ENCODE results near the gene SLC35A4. TPM values are rescaled to one million over a fixed set of nuclear protein-coding genes. Genes with fewer than 3 reads are reported as not detected.

SLC35A4 gene
- total RNA-seq, 2 experiments from 2014 or later: 72.9 to 73.6 TPM

GRCh38 chr5:140553657-140554056, 11.0 kb upstream of the SLC35A4 start:
- TF ChIP-seq, protein P1, sequence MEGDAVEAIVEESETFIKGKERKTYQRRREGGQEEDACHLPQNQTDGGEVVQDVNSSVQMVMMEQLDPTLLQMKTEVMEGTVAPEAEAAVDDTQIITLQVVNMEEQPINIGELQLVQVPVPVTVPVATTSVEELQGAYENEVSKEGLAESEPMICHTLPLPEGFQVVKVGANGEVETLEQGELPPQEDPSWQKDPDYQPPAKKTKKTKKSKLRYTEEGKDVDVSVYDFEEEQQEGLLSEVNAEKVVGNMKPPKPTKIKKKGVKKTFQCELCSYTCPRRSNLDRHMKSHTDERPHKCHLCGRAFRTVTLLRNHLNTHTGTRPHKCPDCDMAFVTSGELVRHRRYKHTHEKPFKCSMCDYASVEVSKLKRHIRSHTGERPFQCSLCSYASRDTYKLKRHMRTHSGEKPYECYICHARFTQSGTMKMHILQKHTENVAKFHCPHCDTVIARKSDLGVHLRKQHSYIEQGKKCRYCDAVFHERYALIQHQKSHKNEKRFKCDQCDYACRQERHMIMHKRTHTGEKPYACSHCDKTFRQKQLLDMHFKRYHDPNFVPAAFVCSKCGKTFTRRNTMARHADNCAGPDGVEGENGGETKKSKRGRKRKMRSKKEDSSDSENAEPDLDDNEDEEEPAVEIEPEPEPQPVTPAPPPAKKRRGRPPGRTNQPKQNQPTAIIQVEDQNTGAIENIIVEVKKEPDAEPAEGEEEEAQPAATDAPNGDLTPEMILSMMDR (IDR thresholded peaks at IDR 0.05): no peak
- Mint-ChIP-seq H3K36me3 (ENCODE audit: low read depth) (peaks cover 65% of the 10 kb centered on the region), H3K4me1 (ENCODE audit: low read depth) (peaks cover 72% of the 10 kb centered on the region), H3K4me3 (peak overlapping the region; percentile 81), H3K27ac (peak overlapping the region; percentile 89), H3K27me3 (no peaks in the 10 kb centered on the region), H3K9me3 (no peaks in the 10 kb centered on the region)
- CTCF ChIA-PET: interaction anchor here (1.4 to 1.5 kb wide), 2 partner anchors 10 to 190 kb away, joined by 3 read pairs; no protein-coding TSS in a partner anchor
- POLR2A ChIA-PET: interaction anchor here (0.6 to 1.1 kb wide), 3 partner anchors 9 to 142 kb away, joined by 3 to 4 read pairs (median 4); no protein-coding TSS in a partner anchor
- intact Hi-C loops (cut with micrococcal nuclease): no loop called here
- no peak for DNase-seq
- ATAC-seq: peak; percentile 21

- no peak for ATAC-seq
- no peaks in the 10 kb centered on the region for H3K27me3 Mint-ChIP-seq
- H3K27ac Mint-ChIP-seq: peak overlapping the region; percentile 89
- no peak for DNase-seq
- intact Hi-C loops (cut with micrococcal nuclease): no loop called here
- TF ChIP-seq, protein P1 (IDR thresholded peaks at IDR 0.05): no peak
- CTCF ChIA-PET: no interaction called here
- H3K4me1 Mint-ChIP-seq (ENCODE audit: low read depth): peaks cover 64% of the 10 kb centered on the region
- no peaks in the 10 kb centered on the region for H3K9me3 Mint-ChIP-seq
- peak overlapping the region; percentile 81 for H3K4me3 Mint-ChIP-seq
- H3K36me3 Mint-ChIP-seq (ENCODE audit: low read depth): peaks cover 57% of the 10 kb centered on the region
- POLR2A ChIA-PET: interaction anchor here (0.8 to 1.1 kb wide), 3 partner anchors 10 to 85 kb away, joined by 3 to 6 read pairs (median 3); partner anchors contain the start of genes APBB3 and TMCO6
These were observed 10.2 kb upstream of the SLC35A4 start for GRCh38 chr5:140554454-140554853.

- no peaks in the 10 kb centered on the region for H3K9me3 Mint-ChIP-seq
These were observed 8.8 kb upstream of the SLC35A4 start for GRCh38 chr5:140555747-140556312.

GRCh38 chr5:140556438-140556837, 8.2 kb upstream of the SLC35A4 start:
- TF ChIP-seq, protein P1 (IDR thresholded peaks at IDR 0.05): no peak
- H3K27ac Mint-ChIP-seq: peak overlapping the region; percentile 89
- DNase-seq (no peak), ATAC-seq (no peak)
- peak overlapping the region; percentile 81 for H3K4me3 Mint-ChIP-seq
- peaks cover 41% of the 10 kb centered on the region for H3K36me3 Mint-ChIP-seq (ENCODE audit: low read depth)
- no peaks in the 10 kb centered on the region for H3K27me3 Mint-ChIP-seq
- intact Hi-C loops (cut with micrococcal nuclease): loop anchor here (5.0 kb wide), 1 partner anchor 76 kb away; the partner anchor contains the start of gene CD14
- peaks cover 47% of the 10 kb centered on the region for H3K4me1 Mint-ChIP-seq (ENCODE audit: low read depth)
- H3K9me3 Mint-ChIP-seq: no peaks in the 10 kb centered on the region
- CTCF ChIA-PET: interaction anchor here (1.1 to 2.4 kb wide), 3 partner anchors 9 to 204 kb away, joined by 3 to 15 read pairs (median 4); partner anchors contain the start of gene EIF4EBP3
- POLR2A ChIA-PET: interaction anchor here (0.6 to 0.7 kb wide), 2 partner anchors 9 to 154 kb away, joined by 3 read pairs; partner anchors contain the start of gene EIF4EBP3

More at GRCh38 chr5:140555747-140556312, 8.8 kb upstream of the SLC35A4 start:
- TF ChIP-seq, protein P1 (IDR thresholded peaks at IDR 0.05): no peak
- Mint-ChIP-seq H3K27me3 (no peaks in the 10 kb centered on the region), H3K27ac (peak overlapping the region; percentile 89), H3K36me3 (ENCODE audit: low read depth) (peaks cover 45% of the 10 kb centered on the region), H3K4me3 (peak overlapping the region; percentile 81), H3K4me1 (ENCODE audit: low read depth) (peaks cover 53% of the 10 kb centered on the region)
- ATAC-seq (peak; percentile 11), DNase-seq (no peak)
- intact Hi-C loops (cut with micrococcal nuclease): loop anchor here (5.0 kb wide), 1 partner anchor 76 kb away; the partner anchor contains the start of gene CD14
- POLR2A ChIA-PET: interaction anchor here (0.6 to 0.7 kb wide), 2 partner anchors 8 to 153 kb away, joined by 3 read pairs; partner anchors contain the start of gene EIF4EBP3
- CTCF ChIA-PET: interaction anchor here (1.6 kb wide), 1 partner anchor 79 kb away, joined by 4 read pairs; no protein-coding TSS in a partner anchor

Data from activated CD8-positive, alpha-beta T cell treated with anti-CD3 and anti-CD28 coated beads for 36 hours (primary cell).